NCI-H146 (cell line): ENCODE results near the gene NDUFS6.

Experiments
- DNase-seq: peaks from one replicate; lab custom pipeline; 2025; lab: John Stamatoyannopoulos, UW

Gene NDUFS6

GRCh38 chr5:1817261-1818043, 16.2 kb downstream of the NDUFS6 start:
- DNase-seq = no peak

DNA sequence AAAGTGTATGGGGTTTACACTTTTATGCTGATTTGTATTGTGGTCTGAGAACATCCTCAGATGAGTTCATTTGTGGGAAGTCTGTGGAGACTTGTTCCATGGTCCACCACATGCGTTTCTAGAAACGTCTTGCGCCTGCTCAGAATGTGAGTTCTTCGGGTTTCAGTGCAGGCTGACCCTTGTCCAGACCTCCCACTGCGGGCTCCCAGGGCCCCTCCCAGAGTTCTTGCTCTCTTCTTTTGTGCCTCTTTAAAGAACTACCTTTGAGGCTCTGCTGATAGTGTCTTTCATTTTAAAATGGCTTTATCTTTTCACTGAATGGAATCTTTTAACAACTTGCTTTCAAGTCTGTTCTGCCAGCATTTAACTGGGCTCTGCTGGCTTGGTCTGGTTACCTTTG, 17.6 kb downstream of the NDUFS6 start:
- no peak for DNase-seq

DNA sequence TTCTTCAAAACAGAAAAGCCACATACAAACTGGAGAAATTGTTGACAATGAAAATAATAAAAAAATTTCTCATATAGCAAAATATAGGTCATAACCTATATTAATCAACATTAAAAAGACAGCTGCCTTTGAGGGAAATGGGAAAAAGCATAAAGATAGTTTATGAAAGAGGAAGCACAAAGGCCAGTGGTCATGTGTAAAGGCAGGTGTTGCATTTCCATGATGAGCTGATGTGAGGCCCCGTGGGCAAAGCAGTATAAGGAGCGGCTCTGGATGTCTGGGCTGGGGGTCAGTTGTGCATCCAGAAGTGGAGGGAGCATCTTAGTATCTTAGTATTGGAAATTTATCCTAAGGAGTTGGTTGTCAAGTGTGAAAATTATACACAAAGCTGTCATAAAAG, 18.3 kb downstream of the NDUFS6 start:
- no peak for DNase-seq

- no peak for DNase-seq
Observed at GRCh38 chr5:1820381-1820780, 19.2 kb downstream of the NDUFS6 start.

DNA sequence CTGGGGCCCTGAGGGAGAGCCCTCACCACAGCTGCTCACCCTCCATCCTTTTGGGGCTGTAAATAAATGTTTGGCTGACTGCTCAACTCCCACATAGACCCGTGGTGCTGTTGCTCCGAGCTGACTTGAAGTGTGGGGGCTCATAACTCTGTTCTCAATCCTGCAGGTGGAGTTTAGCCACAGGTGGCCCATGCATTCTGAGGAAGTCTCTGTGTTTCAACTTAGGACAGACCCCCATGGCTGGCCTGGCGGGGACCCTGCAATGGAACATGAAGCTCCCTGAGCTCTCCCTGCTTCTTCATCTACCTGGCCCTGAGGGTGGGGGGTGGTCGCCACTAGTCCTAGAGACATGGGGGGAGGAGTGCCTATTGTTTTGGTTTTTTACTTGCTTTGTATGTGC, 19.7 kb downstream of the NDUFS6 start:
- no peak for DNase-seq

- no peak for DNase-seq
Observed at GRCh38 chr5:1821862-1822261, 20.7 kb downstream of the NDUFS6 start.

GRCh38 chr5:1823381-1824034, 22.3 kb downstream of the NDUFS6 start:
- DNase-seq = no peak

- DNase-seq = no peak
Observed at GRCh38 chr5:1824109-1824821, 23.1 kb downstream of the NDUFS6 start.

GRCh38 chr5:1824903-1825841, 24.0 kb downstream of the NDUFS6 start:
- DNase-seq = no peak

DNA sequence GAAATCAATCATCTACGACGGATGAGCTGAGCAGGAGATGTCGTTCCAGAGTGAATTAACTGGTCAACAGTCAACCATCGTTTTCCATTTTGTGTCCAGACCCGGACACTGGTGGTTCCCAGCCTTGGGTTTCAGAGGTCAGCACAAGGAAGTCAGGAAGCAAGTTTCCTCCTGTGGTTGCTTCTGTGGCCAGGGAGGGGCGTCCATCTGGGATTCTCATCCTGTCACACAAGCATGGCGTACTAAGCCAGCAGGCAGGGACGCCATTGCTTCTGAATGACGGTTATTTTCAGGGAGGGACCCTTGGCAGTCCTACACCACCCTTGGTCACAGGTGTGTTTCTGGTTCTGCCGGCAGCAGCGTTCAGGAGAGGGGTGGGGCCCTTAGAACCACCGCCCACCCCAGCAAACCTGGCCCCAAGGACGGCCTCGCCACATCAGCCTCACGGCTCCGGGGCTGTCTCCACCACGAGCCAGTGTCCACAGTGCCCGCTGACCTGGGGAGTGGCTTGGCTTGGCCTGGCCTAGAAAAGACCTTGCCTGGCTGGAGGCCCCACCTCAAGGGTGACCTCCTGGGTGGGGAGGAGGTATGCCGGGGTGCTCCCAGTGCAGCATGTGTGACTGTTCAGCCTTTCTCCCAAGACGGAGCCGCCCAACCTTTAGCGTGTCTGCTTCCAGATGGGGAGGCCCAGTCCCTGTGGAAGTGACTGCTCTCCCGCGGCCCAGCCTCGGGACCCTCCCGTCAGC, 25.2 kb downstream of the NDUFS6 start:
- no peak for DNase-seq

- DNase-seq = no peak
Observed at GRCh38 chr5:1827025-1827885, 26.0 kb downstream of the NDUFS6 start.

DNA sequence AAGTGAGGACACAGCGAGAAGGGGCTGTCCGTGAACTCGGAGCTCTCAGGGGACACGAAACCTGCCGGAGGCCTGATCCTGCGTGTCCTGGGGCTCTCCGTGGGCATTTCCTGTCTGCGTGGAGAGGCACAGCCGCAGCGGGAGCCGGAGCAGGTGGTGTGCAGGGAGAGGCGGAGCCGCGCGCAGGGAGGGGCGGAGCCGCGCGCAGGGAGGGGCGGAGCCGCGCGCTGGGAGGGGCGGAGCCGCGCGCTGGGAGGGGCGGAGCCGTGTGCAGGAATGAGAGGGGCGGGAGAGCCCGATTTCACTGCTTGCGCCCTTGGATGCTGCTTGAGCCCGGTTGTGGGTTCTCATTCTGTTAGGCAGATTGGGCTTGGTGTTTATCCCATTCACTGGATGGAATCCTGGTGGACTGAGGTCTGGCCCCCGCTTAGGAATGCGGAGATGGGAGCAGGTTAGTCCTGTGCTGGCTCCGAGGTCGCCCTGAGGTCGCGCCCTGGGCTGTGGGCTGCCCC, 26.7 kb downstream of the NDUFS6 start:
- no peak for DNase-seq

DNA sequence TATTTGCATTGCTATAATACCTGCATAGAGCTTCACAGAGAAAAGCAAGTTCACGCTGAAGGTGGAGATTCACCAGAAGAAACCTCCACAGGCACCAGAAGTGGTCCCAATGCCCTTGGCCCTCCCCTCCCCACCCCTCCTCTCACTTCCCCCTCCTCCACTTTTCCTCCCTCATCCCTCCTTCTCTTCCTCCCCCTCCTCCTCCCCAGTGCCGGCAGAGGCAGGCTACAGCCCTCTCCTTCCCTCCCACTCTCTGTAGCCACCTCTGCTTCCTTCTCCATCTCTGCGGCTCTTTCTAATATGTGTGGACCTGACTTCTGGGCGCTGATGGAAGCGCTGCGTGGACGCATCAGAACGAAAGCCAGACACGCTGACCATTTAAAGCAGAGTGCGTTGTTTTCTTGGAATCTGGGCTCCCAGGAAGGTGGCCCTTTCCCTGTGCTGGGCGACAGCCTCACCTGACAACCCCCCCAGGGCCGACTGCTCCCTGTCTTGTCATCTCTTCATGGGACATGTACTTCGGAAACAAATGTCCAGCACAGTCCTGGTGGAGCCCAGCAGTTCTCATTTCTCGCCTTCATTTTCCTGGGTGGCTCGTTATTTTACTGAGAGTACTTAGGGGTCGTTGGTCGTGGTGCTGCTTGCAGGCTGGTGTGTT, 29.5 kb downstream of the NDUFS6 start:
- no peak for DNase-seq

- DNase-seq = no peak
Observed at GRCh38 chr5:1831257-1831656, 30.1 kb downstream of the NDUFS6 start.

DNA sequence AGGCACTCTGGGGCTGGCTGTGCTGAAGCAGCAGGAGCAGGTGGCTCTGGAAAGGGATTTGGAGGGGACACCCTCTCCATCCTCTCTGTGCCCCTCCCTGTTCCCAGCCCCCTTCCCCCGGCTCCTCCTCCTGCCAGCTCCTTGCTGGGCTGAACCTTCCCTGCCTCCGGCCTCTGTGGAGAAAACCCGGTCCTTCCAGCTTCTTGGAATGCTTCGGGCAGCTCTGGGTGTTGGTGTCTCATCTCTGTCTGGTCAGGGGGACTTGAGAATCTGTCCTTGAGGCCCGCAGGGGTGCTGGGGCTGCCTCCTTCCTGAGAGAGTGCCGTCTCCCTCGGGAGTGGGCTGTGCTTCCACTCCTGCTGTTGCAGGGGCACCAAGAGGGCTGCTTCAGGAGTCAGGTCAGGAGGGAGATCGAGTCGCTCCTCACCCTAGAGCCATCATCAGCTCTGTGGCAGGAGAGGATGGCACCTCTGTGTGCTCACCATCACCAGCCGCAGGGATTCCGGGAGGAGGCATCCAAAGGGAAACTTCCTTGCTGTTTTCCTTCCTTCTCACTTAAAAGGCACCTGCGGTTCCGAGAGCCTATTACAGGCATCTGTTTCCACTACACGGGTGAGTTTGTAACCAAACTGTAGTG, 30.6 kb downstream of the NDUFS6 start:
- DNase-seq = no peak

DNA sequence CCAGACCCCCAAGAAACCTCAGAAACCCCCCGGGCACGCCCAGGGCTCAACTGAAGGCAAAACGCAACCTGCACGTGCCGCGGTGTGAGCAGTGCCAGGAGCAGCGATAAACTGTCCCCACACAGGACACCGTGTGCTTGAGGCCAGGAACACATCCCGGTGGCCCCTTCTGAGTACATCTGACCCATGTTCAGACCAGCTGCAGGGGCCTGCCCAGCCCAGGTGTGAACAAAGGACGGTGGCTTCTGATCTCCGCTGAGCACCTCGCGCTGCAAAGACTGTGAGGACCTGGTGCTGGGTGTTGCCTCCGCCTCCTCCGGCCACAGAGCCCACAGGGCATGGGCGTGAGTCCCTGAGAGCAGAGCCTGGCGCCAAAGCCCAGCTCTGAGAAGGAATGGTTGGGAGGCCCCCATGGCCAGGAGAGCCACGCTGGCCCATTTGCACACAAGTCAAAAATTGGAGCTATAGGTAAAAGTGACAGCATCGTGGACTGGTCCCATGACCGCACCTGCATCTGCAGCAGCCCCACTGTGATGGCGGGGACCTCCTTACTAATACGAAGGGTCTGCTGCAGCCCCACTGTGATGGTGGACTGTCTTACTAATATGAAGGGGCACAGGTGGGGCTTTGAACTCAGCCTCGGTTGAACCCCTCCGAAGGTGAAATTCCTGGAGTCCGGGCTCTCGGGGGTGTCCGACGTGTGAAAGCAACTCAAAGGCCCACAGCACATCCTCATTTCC, 31.5 kb downstream of the NDUFS6 start:
- DNase-seq = no peak

GRCh38 chr5:1833264-1834021, 32.2 kb downstream of the NDUFS6 start:
- no peak for DNase-seq
